Stimulated activated CD4-positive, alpha-beta T cell treated with anti-CD3 and anti-CD28 coated beads, TNF-alpha, amount 100 ng/mL, for 4 hours (primary cell): Measurements from ENCODE around the gene ESCO1.
"Not testable (repeated sequence)": the region's sequence is repeated elsewhere in the genome, so short reads cannot be mapped to it uniquely, and the experiment has no call there.

ENCODE experiments used
- DNase-seq, 3 experiments: peaks; one replicate each; pipeline ENCODE4 v3.0.0-alpha.2; 2020; ENCODE audit warnings: low read depth in 3 of 3

The ESCO1 gene, protein sequence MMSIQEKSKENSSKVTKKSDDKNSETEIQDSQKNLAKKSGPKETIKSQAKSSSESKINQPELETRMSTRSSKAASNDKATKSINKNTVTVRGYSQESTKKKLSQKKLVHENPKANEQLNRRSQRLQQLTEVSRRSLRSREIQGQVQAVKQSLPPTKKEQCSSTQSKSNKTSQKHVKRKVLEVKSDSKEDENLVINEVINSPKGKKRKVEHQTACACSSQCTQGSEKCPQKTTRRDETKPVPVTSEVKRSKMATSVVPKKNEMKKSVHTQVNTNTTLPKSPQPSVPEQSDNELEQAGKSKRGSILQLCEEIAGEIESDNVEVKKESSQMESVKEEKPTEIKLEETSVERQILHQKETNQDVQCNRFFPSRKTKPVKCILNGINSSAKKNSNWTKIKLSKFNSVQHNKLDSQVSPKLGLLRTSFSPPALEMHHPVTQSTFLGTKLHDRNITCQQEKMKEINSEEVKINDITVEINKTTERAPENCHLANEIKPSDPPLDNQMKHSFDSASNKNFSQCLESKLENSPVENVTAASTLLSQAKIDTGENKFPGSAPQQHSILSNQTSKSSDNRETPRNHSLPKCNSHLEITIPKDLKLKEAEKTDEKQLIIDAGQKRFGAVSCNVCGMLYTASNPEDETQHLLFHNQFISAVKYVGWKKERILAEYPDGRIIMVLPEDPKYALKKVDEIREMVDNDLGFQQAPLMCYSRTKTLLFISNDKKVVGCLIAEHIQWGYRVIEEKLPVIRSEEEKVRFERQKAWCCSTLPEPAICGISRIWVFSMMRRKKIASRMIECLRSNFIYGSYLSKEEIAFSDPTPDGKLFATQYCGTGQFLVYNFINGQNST

DNA sequence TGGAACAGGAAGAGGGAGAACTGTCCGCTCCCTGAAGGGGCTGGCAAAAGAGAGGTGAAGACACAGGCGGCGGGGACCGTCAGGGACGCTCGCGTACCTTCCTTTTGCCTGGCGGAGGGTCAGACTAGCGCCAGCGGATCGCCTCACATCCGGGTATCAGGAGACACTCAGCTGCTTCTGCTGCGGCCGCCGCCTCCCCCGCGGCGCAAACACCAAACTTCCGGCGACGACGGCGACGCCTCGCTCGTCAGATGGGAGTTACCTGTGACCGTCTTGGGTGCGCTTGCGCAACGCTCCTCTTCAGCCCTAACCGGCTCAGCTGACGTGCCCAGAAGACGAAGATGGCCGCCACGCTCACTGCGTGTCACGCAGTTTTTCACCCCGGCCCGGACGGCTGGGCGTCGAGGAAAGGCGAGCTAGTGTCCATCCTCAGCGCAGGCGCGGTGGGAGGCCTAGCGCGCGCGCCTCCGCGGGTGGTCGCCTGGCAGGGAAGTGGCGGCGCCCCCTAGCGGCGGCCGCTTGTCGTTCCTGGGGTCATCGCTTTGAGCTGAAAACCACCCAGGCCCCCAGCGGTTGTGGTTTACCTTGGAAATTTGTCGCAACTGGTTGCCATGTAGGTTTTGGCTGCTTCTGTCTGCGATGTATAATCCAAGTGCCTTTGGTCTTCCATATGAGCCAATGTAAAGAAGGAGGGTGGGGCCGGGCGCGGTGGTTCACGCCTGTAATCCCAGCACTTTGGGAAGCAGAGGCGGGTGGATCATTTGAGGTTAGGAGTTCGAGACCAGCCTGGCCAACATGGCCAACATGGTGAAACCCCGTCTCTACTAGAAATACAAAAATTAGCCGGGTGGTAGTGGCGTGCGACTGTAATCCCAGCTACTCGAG, at the start of gene ESCO1:
Gene ESCO1 (minus strand): TSS at position 179 of the 885 bp plus-strand sequence. CDS start 25,861 bp downstream, outside the sequence.
- DNase-seq: peak; percentile 81 to 86 (median 84)

DNA sequence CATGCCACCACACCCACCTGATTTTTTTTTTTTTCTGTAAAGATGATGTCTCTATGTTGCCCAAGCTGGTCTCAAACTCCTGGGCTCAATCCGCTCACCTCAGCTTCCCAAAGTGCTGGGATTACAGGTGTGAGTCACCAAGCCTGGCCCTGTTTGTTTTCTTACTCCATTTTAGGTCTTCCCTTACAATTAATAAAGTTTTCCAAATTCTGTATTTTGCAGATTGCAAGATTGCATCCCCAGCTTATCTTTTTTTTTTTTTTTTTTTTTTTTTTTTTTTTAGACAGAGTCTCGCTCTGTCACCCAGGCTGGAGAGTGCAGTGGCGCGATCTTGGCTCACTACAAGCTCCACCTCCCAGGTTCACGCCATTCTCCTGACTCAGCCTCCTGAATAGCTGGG, 39.9 kb upstream of the ESCO1 start:
- DNase-seq: not testable (repeated sequence)

DNA sequence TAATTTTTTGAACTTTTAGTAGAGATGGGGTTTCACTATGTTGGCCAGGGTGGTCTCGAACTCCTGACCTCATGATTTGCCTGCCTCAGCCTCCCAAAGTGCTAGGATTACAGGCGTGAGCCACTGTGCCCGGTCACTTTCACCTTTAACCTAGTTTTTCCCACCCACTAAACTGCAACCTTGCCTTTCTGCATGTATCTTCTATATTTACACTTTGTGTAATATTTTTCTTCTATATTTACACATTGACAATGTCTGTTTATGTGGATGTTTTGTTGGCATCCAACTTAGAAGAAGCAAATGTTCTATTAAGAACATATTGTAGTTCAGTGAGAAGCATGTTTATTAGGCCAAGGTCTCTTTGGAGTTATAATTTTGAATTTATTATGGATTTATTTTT, 38.3 kb upstream of the ESCO1 start:
- DNase-seq: no peak

DNA sequence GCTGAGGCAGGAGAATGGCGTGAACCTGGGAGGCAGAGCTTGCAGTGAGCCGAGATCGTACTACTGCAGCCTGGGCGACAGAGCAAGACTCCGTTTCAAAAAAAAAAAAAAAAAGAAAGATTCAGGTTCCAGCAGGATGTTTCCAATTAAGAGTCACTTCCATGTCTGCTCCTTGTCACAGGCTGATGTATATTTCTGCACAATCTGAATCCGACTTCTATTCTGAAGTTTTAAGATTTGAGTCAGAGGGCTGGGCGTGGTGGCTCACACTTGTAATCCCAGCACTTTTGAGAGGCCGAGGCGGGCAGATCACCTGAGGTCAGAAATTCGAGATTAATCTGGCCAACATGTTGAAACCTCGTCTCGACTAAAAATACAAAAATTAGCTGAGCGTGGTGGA, 36.3 kb upstream of the ESCO1 start:
- no peak for DNase-seq

DNA sequence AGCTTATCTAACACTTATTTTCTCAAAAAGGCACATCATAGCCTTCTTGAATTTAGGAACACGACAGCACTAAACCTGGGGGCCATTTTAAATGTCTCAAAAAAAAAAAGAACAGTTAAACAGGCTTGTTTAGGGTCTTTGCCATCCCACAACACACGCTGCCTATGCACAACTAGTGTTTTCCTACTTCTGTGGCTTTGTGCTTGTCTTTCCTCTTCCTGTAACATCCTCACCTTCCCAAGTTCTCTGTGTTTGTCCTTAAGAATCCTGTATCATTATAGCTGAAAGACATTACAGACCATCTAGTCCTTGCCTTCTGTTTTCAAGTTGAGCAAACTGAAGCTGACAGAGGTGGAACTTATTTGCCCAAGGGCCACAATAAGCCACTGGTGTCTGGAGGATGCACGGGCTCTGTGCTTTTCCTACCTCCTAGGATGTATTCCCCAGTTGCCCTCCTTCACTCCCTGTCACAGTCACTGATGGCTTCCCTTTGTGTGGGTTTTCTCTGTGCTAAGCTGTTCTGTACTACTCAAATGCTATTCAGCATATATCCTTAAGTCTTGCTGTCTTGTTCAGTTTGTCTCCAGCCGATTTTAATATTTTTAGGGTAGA, 34.2 kb upstream of the ESCO1 start:
- no peak for DNase-seq

DNA sequence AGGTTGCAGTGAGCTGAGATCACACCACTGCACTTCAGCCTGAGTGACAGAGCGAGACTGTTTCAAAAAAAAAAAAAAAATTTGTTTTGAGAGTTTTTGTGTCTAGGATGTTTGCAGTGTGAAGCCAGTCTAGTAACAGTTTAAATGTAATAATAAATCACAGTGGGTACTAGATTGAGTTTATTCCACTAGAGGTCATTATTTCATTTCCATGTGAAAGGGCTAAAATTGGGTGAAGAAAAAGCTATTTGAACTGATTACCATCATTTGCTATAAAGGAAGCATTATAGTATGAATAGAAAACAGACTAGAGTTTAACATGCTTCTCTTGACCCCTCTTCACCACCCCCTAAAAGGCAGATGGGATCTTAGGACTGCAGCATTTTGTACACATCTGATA, 31.9 kb upstream of the ESCO1 start:
- DNase-seq: no peak

DNA sequence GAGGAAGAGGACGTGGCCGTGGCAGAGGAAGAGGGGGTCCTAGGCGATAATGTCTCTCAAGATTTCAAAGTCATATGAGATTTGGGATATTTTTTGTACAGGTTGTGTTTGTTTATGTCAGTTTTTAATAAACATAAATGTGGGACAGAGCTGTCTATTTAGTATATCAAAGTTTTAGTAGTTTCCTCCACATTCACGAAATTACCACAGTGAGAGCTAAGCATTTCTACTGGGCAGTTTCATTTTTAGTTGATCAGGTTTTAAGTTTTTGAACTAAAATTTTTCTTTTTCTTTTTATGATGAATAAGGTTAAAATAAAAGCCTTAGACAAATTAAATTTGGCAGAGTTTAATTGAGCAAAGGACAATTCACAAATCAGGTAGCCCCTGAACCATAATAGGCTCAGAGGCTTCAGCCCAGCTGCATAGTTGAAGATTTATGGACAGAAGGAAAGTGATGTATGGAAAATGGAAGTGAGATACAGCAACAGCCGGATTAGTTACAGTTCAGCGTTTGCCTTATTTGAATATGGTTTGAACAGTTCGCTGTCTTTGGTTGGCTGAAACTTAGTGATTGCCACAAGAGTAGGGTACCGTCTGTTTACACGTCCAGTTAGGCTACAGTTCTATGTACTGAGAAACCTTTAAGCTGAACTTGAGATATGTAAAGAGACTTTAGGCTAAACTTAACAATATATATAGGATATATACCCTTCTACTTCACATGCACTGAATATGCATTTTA, 28.8 kb upstream of the ESCO1 start:
- DNase-seq: no peak

DNA sequence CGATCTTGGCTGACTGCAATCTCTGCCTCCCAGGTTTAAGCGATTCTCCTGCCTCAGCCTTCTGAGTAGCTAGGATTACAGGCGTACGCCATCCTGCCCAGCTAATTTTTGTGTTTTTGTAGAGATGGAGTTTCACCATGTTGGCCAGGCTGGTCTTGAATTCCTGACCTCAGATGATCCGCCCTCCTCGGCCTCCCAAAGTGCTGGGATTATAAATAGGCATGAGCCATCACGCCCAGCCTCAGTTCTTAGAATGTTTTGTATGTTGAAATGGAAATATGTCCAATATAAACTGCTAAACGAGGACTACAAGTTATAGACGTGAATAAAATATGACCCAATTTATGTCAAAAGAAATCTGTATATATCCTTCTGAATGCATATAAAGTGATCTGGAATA, 21.1 kb upstream of the ESCO1 start:
- DNase-seq: not testable (repeated sequence)

DNA sequence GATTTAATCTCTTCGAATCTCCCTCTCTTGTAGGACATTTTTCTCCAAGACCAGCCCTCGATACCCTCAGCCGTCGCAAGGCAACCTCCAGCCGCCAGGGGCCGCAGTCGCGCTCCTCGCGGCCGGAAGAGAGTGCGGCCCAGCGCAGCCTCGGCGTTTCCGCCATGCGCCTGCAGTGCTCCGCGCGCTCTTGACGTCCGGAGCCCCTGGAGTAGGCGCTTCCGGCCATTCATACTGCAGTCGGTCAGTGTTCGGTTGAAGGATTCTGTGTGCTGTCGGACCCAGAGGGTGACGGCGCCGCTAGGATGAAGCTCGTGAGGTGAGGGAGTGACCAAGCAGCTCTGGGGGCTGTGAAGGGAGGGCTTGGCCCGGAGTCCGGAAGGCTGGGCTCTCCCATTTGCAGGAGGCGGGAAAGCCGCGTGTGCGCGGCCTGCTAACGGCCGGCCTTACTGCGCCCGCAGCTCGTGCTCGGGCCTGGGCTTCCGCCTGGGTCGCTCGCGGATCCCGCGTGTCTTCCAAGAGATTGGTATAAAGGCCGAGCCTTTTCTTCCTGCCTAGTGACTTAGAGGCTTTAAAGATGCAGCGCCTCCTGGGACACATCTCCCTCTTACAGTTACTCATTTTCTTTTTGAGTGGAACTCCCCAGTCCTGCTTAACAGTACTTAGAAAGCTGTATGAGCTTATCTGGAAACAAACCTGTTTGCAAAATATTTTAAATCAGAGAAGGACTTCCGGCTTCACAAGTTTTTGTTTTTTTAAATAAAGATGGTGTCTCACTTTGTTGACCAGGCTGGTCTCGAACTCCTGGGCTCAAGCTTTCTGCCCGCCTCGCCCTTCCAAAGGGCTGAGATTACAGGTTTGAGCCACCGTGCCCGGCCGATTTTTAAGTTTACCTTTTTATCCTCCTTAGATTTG, 11.9 kb upstream of the ESCO1 start, which contains the start of gene SNRPD1:
Gene SNRPD1 (plus strand): TSS at position 190 of the 915 bp plus-strand sequence. CDS start 116 bp downstream, at position 306.
- peak; percentile 73 to 86 (median 78) for DNase-seq

DNA sequence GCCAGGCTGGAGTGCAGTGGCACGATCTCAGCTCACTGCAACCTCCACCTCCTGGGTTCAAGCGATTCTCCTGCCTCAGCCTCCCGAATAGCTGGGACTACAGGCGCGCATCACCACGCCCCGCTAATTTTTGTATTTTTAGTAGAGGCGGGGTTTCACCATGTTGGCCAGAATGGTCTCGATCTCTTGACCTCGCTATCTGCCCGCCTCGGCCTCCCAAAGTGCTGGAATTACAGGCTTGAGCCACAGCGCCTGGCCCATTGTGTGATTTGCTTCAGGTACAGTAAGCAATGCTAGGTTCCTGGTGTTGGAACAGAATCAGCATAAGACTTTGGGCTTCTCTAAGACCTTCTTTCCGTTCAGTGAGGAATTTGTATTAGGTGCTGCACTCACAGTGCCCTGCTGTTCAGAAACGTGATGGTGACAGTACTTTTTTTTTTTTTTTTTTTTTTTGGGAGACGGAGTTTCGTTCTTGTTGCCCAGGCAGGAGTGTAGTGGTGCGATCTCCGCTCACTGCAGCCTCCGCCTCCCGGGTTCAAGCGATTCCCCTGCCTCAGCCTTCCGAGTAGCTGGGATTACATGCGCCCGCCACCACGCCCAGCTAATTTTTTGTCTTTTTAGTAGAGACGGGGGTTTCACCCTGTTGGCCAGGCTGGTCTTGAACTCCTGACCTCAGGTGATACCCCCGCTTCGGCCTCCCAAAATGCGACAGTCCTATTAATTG, 11.1 kb upstream of the ESCO1 start:
- not testable (repeated sequence) for DNase-seq

DNA sequence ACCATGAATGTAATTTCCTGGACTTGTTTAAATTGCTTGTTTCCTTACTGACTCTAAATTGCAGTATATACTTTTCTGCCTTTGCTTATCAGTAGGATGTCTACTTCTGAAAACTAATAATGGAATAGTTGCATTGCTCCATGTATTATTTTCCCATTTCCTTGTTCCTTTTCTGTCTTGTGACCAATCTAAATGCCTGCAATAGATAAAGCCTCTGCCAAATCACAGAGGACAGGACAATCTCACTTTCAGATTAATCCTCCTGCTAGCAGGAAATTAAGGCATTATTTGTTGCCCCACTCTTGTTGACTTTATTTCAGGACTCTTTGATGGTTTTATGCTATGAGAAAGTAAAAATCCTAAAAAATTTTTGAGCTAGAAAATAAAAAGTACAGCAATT, 4.7 kb upstream of the ESCO1 start:
- DNase-seq: no peak

DNA sequence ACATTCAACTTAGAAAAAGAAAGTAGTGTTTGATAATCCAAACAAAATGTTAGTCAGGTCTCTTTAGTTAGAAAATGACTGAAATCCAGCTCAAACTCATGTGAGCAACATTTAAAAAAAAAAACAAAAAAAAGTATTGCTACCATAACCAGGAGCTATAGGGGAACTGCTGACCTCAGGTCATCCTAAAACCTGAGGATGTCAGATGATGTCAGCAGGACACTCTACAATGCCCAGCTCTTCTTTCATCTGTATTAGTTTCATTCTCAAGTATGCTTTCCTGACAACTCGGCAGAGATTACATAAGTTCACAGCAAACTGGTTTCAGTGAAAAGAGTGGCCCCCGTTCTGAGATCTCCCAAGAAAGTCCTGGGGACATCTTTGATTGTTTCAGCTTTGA, 4.2 kb upstream of the ESCO1 start:
- no peak for DNase-seq

DNA sequence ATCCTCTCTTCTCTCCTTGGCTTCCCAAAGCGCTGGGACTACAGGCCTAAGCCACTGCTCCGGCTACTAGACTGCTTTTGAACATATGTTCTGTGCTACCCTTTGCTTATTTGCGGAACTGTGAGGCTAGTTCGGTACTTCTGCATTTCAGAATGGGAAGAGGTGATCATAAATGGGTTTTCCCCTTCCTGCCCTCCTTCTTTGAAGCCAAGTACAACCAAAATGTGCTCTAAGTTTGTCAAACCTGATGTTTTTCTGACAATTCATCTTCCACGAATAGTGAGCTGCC, 1.7 kb upstream of the ESCO1 start:
- no peak for DNase-seq

DNA sequence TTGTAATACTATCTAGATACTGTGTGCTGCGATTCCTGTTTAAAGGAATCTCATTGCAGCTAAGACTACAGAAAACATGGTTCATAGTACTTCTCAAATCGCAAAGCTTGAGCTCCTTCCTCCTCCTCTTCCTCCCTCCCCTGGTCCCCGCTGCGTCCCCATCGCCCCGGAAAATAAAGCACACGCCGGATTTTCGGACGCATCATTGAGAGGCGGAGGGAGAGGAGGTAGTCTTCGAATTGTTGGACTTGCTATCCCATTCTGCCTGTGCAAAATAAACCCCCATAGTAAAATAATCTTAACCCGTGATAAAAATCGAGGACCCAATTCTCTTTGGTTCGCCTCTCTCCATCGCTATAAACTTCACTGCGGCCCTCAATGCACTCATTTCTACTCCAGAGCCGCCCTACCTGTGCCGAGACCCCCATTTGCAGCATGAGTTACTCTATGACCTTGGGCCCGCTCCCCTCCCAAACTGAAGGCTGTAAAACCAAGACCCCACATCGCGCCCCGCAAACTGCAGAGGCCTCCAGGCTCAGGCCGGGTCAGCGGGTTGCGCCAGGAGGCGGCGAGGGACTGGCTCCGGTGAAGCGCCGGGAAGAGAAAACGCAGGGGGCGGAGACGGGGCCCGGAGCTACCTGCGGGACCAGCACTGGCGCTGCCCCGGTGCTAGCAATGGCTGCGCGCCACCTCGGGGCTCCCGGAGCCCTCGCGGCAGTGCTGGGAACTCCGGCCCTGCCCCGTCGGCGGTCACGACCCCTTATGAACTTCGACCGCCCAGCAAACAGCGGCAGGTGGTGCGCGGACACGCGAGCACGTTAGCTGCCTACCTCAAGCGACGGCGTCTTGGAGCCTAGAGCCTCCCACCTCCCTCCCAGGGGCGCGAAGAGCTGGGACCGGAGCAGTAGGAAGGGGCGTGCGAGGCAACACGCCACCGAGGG, 649 bp downstream of the ESCO1 start:
- DNase-seq: no peak

DNA sequence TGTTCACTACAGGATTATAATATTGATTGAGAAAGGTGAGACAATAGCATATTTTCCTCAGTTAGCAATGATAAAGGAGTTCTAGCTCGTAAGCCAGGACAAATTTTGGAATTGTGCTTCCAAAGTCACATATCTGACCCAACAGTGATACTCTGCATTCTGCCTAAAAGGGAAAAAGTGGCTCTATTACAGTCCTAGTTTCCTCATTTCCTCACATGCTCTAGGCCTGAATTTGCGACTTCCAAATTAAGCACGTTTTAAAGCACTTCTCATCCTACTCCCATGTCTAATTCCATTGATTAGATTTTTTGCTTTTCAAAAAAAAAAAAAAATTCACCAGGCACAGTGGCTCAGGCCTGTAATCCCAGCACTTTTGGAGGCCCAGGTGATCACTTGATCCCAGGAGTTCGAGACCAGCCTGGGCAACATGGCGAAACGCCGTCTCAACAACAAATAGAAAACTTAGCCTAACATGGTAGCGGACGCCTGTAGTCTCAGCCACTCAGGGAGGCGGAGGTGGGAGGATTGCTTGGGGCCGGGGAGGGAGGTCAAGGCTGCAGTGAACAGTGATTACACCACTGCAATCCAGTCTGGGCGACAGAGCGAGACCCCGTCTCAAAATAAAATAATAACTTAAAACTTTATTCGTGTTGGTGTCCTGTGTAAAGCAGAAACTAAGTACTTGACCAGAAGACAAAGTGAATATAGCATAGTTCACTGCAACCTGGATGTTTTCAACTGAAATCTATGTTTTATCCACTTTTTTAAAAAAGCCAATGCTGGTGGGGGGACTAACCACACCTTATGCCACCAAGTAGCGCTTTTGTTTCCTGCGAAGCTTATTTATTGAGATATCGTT, 1.5 kb downstream of the ESCO1 start:
- DNase-seq: no peak

DNA sequence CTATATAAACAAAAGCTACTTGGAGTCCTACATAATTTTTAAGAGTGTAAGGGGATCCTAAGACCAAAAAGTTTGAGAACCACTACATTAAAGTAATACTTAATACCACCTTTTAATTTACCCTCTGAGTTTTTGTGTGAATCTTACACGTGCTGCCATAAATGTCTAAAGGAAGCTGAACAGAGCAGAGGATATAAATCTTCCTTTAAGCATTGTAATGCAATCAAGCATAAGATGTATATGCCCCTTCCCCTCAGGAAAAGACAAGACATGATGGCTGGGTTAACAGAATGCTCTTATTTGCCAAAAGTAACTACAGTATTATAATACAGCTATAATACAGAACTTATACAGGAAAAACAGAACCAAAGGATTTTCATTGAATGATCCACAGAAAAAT, 2.9 kb downstream of the ESCO1 start:
- no peak for DNase-seq
